NCI-H2196 treated with DMSO at 0.1 percent for 48 hours (cell line): ENCODE measurements around the gene TBX20.

Experiments used
- DNase-seq: peaks from one replicate; lab custom pipeline; 2025; ENCODE audit not compliant: unreplicated experiment; lab: John Stamatoyannopoulos, UW

The TBX20 gene

DNA sequence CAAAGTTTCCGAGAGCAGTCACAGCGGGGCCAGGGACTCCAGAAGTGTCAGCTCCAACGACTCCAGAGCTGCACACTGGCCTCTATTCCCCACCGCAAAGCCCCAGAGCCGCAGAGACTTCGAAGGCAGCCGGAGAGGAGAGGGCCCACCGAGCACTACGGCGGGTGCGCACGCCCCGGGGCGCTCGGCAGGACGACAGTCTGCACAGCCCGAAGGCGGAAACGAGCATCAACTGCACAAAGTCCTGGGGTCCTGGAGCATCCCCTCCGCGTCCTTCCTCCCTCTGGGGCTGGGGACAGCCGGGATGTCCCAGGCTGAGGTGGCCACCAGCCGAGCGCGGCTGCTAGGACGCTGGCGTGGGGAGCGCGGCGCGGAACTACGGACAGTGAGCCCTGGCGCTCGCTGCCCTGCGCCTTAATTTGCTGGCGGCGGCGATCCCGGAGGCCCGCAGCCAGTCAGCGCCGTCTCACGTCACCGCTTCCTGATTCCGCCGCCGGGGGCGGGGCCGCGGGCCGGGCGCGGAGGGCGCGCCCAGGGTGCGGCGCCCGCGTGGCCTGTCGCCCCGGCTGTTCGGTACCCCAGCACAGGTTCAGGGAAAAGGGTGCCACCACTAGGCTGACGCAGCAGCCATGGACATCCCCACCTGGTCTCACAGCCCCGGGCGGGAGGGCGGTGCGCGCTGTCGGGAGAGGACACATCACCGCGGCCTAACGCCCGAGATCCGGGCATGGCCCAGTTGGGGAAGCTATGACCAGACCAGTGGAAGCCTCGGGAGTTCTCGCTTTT lies at the start of gene TBX20:
TBX20 (minus strand) TSS at position 391 of the 786 bp plus-strand sequence. CDS start 480 bp downstream, outside the sequence.
- DNase-seq: no peak

DNA sequence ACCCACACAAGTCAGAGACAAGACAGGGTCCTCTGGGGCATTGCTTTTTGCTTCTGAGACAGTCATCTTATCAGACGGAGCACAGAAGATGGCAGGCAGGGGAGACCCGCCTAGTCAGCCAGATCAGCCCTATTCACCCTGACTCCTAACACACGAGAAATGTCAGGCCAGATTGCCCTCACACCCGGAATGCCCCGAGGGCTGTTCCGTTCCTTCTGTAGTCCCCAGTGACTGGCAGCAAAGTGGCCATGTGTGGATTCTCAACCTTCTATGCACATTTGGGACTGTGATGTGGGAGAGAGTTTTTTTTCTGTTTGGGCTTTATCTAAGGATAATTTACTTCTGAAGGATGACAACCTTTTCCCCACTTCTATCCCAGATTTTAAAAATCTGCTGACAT lies 35.5 kb upstream of the TBX20 start:
- no peak for DNase-seq

DNA sequence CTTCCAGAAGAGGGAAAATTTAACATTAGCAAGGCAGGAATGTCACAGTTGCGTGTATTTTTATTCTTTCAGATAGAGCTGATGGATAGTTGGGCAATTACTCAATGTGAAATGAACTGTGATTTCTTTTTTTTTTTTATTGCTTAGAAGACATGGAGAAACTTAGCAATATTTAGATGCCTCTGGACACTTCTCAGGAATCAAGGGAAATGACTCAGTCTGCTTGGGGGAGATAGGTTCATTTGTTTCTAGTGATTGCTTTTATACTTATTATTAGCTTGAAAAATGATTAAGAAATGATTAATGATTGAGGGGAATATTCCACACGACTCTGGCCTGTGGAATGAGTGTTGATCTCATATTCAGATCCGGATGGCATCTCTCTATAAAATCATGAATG lies 33.1 kb upstream of the TBX20 start:
- no peak for DNase-seq

- DNase-seq: no peak
Measured at GRCh38 chr7:35286422-35286821, 32.5 kb upstream of the TBX20 start.

DNA sequence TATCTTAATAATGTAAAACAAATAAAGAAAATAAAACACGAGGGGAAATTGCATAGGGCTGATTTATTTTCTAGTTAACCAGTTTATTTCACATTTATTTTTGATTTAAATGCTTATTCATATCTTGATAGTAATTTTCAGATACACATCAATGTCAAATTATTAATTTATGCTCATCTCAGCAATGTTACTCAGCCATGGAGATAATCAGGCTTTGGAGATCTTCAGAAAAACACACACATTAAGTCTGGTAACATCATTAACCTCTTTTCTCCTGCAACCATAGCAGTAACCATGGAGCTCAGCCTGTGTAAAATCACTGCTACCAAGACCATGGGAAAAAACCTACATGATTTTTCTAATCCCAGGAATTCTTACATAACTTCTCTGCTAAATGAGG lies 31.9 kb upstream of the TBX20 start:
- no peak for DNase-seq

GRCh38 chr7:35280902-35281301 lies 27.0 kb upstream of the TBX20 start:
- no peak for DNase-seq

DNA sequence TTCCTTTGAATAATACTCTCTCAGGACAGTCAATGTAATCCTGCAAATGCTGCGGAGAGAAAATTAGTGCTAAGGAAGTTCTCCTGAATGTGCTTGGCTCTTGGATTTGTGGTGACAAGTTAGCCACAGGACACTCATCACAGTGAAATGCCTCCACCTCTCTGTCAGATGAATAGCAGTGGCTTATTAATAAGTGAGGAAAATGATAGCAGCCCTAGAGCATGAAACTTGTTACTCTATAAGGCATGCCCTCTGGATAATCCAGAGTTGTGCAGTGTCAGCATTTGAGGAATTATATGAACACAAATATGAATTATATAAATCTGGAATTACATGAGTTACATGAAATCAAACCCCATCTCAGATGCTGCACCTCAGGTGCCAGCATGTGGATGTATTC lies 23.5 kb upstream of the TBX20 start:
- DNase-seq: no peak

GRCh38 chr7:35272246-35272645 lies 18.3 kb upstream of the TBX20 start:
- no peak for DNase-seq

DNA sequence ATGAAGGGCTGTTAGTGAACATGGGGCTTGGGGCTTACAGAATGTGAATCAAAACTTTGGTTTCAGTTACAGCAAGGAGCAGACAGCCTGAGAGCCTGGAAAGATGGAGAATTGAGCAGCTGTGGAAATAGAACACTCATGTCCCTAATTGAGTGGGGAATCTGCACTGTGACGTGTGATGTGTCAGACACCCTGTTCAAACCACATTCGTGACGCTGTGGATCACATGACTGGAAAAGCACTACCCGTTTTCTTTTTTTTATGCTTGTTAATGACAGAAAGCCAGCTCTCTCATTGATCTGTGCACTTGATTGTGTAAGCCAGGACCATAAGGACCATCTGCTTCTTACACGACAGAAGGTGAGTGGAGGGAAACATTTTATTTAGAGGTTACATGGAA lies 15.1 kb upstream of the TBX20 start:
- DNase-seq: no peak

GRCh38 chr7:35267411-35267810 lies 13.5 kb upstream of the TBX20 start:
- DNase-seq: no peak

DNA sequence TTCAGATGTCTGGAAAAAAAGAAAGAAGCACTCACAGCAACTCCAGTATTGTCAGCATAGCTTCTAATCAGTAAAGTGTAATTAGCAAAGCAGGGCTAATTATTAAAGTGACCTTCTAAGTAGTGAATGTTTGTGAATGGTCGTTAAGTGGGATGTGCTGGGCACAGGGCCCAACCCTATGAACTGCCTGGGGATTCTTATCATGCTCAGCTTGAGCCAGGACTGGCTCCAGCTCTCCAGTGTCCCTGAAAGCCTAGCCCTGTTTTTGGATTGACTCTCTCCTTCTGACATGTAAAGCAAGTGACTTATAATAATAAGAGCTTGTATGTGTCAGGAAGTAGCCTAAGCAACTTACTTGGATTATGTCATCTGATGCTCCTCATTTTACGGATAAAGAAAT lies 9.5 kb upstream of the TBX20 start:
- no peak for DNase-seq

DNA sequence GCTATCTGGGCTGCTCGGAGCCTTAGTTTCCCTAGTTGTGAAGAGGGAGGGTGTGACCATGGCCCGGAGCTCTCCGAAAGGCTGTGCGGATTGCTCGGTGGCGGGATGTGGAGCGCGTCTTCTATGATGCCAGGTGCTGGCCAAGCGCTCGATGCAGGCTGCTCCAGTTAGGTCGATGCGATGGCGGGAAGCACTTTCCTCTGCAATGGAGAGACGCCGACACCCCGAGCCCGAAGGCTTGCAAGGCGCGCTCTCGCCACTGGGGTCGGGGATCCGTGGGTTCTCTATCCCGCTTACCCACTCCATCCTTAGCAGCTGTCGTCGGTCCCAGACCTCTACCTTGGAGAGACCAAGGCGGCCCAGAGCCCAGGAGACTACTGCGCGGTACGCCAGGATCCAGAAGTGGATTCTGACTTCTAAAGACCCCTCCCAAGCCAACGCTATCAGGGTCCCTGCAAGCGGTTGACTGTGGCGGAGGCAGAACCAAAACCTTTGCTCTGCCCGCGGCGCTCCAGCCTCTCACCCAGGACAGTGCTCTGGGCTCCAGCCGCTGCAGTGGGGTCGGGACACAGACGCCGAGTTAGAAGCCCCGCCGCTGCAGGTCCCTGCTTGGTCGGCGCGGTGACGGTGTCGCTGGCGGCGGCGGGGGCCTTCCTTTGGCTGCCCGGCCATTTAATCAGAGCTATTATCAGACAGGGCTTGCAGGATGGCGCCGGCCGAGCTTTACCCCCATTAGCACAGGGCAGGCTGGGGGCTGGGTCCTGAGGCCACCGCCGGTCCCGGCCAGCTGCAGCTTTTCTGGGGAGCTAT lies 7.8 kb upstream of the TBX20 start:
- no peak for DNase-seq

DNA sequence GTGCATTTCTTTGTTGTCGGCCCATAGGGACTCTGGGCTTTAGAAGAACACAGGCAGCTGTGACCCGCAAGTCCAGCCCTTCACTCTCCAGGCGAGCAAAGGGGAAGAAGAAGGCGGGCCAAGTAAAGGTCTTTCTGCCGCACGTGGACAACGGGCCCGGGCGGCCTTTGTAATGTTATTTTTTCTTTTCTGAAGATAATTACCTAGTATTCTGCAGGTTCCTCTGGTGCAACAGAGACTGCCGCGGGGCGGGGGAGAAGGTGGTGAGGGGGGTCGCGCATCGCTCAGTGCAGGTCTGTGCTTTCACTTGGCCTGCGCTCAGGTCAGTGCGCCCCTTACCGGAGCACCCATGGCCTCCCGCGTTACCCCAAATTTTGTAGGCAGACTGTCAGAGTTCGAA lies 7.1 kb upstream of the TBX20 start:
- DNase-seq: no peak

- no peak for DNase-seq
Measured at GRCh38 chr7:35260246-35260645, 6.3 kb upstream of the TBX20 start.

GRCh38 chr7:35259523-35259908 lies 5.6 kb upstream of the TBX20 start:
- no peak for DNase-seq

GRCh38 chr7:35258868-35259522 lies 5.1 kb upstream of the TBX20 start:
- no peak for DNase-seq

DNA sequence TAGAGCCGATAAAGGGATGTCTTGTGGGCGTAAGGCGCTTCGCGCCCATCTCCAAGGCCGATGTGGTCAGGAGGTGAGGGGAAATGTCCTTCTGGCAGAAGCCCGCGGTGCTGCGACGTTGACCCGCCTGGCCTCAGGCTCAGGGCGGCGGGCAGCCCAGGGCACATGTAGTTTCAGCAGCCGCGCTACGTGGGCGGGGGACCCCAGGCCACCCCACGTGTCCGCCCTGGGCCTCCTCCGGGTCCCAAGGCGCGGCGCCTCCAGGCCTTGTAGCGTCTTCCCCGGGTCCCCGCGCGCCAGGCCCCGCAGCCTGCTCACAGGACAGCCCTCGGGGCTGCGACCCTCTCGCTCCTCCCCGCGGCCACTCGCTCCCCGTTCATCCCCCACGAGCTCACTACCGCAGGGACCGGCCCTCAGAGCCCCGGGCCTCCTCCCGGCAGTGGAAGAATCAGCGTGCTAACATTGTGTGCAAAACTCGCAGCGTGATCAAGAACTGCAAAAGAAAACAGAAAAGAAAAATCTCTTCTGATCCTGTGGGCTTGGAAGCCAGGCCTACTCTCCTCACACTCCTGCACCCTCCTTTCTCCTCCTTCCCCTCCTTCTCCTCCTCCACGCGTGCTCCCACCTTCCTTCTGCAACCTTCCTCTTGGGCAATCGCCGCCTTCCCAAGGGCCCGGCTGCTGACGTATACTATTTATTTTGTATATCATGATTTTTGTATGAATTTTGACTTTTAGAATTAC lies 4.4 kb upstream of the TBX20 start:
- DNase-seq: no peak

- DNase-seq: no peak
Measured at GRCh38 chr7:35257251-35258124, 3.6 kb upstream of the TBX20 start.

GRCh38 chr7:35256256-35257175 lies 2.6 kb upstream of the TBX20 start:
- no peak for DNase-seq
